Measurements from ENCODE around the gene LTN1. TPM values are rescaled to one million over a fixed set of nuclear protein-coding genes. Genes with fewer than 3 reads are reported as not detected.

Gene LTN1, protein sequence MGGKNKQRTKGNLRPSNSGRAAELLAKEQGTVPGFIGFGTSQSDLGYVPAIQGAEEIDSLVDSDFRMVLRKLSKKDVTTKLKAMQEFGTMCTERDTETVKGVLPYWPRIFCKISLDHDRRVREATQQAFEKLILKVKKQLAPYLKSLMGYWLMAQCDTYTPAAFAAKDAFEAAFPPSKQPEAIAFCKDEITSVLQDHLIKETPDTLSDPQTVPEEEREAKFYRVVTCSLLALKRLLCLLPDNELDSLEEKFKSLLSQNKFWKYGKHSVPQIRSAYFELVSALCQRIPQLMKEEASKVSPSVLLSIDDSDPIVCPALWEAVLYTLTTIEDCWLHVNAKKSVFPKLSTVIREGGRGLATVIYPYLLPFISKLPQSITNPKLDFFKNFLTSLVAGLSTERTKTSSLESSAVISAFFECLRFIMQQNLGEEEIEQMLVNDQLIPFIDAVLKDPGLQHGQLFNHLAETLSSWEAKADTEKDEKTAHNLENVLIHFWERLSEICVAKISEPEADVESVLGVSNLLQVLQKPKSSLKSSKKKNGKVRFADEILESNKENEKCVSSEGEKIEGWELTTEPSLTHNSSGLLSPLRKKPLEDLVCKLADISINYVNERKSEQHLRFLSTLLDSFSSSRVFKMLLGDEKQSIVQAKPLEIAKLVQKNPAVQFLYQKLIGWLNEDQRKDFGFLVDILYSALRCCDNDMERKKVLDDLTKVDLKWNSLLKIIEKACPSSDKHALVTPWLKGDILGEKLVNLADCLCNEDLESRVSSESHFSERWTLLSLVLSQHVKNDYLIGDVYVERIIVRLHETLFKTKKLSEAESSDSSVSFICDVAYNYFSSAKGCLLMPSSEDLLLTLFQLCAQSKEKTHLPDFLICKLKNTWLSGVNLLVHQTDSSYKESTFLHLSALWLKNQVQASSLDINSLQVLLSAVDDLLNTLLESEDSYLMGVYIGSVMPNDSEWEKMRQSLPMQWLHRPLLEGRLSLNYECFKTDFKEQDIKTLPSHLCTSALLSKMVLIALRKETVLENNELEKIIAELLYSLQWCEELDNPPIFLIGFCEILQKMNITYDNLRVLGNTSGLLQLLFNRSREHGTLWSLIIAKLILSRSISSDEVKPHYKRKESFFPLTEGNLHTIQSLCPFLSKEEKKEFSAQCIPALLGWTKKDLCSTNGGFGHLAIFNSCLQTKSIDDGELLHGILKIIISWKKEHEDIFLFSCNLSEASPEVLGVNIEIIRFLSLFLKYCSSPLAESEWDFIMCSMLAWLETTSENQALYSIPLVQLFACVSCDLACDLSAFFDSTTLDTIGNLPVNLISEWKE (N-terminal part only)
- total RNA-seq = 10 to 100 TPM; 12.3 to 18.2 TPM

DNA sequence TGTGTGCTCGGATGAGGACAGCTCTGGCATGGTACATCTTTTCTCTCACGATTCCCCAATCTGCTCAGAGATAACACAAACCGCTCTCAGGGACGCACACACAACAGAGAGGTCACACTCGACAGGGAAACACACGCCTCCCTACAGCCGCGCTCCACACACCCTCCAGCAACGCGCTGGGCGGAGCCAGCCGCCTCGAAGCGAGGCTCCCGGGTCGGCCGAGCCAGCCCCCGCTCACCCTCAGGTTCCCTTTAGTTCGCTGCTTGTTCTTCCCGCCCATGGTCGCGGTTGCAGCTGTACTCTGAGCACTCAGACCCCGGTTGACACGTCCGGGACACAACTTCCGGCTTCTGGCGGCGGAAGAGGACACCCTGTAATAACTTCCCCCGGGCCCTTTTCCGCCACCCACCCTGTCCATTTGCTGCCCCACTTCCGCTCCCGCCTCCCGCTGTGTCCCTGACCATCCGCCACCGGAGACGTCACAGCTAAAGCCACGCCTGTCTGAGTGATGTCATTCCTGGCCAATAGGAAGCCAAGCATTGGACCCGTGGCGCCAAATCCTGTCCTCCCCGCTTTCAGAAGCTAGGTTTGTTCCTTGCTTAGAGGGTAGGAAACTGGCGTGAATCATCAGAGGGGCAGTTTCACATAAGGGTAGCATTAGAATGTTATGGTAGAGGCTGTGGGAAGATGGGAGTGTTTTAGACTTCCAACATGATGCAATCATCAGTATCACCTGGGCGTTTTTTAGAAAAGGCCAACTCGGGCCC lies at the start of gene LTN1:
LTN1 (minus strand) TSS at position 352 of the 767 bp plus-strand sequence; CDS start at position 280, 72 bp downstream.
- no peaks in the 10 kb centered on the region for H3K9me3 ChIP-seq
- DNase-seq (ENCODE audit: low spot score) = peak; percentile 100
- H3K27me3 ChIP-seq = no peaks in the 10 kb centered on the region
- TF ChIP-seq, protein P1, sequence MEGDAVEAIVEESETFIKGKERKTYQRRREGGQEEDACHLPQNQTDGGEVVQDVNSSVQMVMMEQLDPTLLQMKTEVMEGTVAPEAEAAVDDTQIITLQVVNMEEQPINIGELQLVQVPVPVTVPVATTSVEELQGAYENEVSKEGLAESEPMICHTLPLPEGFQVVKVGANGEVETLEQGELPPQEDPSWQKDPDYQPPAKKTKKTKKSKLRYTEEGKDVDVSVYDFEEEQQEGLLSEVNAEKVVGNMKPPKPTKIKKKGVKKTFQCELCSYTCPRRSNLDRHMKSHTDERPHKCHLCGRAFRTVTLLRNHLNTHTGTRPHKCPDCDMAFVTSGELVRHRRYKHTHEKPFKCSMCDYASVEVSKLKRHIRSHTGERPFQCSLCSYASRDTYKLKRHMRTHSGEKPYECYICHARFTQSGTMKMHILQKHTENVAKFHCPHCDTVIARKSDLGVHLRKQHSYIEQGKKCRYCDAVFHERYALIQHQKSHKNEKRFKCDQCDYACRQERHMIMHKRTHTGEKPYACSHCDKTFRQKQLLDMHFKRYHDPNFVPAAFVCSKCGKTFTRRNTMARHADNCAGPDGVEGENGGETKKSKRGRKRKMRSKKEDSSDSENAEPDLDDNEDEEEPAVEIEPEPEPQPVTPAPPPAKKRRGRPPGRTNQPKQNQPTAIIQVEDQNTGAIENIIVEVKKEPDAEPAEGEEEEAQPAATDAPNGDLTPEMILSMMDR (IDR thresholded peaks at IDR 0.05) = no peak
- H3K4me1 ChIP-seq = peaks cover 0 to 30% of the 10 kb centered on the region in 2 donors
- peak within 1 kb of the TSS; percentile 80 to 91 for H3K27ac ChIP-seq
- no peaks in the 10 kb centered on the region for H3K36me3 ChIP-seq
- peak within 1 kb of the TSS; percentile 77 to 93 for H3K4me3 ChIP-seq

GRCh38 chr21:29034678-29035077 lies 42.0 kb upstream of the LTN1 start:
- H3K4me3 ChIP-seq = no peak overlapping the region
- H3K9me3 ChIP-seq = no peaks in the 10 kb centered on the region
- TF ChIP-seq, protein P1 (IDR thresholded peaks at IDR 0.05) = no peak
- no peak for DNase-seq (ENCODE audit: low spot score)
- no peaks in the 10 kb centered on the region for H3K27me3 ChIP-seq
- no peaks in the 10 kb centered on the region for H3K4me1 ChIP-seq
- H3K36me3 ChIP-seq = peaks cover 83% of the 10 kb centered on the region
- H3K27ac ChIP-seq = no peak overlapping the region

DNA sequence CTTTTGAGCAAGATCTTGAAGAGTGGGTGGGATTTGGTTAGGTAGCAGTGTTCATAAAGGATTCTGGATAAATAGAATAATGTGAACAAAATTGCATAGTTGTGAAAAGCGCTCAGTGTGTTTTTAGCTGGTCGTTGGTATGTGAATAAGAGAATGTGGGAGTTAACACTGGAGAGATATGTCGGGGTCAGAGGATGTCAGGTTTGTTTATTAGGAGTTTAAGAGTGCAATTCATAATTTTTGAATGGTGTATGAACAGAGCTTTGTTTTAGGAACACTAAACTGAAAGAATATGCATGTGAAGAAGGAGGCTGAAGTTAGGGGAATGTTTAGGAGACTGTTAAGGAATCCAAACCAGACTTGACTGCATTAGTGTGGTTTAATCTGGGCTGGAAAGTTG lies 41.2 kb upstream of the LTN1 start:
- TF ChIP-seq, protein P1 (IDR thresholded peaks at IDR 0.05) = no peak
- Histone ChIP-seq H3K36me3 (peaks cover 81% of the 10 kb centered on the region), H3K4me3 (no peak overlapping the region), H3K27ac (no peak overlapping the region), H3K9me3 (no peaks in the 10 kb centered on the region), H3K4me1 (no peaks in the 10 kb centered on the region), H3K27me3 (no peaks in the 10 kb centered on the region)
- no peak for DNase-seq (ENCODE audit: low spot score)

GRCh38 chr21:29033301-29033700 lies 40.6 kb upstream of the LTN1 start:
- peaks cover 79% of the 10 kb centered on the region for H3K36me3 ChIP-seq
- no peak overlapping the region for H3K4me3 ChIP-seq
- no peak overlapping the region for H3K27ac ChIP-seq
- no peaks in the 10 kb centered on the region for H3K27me3 ChIP-seq
- H3K4me1 ChIP-seq = no peaks in the 10 kb centered on the region
- TF ChIP-seq, protein P1 (IDR thresholded peaks at IDR 0.05) = no peak
- H3K9me3 ChIP-seq = no peaks in the 10 kb centered on the region
- DNase-seq (ENCODE audit: low spot score) = no peak

DNA sequence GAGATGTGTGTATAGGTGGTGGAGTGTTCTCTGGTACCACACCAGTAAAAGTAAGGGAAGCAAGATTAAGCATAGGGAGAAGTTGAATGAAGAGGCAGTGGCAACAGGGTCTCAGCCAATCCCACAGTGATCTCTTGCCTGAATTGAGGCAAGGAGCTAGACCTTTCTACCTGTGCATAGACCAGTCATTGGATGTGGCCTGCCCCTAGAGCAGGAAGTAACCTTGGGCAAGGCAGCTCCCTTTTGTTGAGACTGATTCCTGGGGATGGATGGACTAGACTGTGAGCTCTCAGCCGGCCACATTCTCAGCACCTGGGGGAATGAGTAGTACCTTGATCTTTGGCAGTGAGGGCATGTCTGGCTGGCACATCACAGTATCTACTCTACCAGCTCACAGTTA lies 38.2 kb upstream of the LTN1 start:
- Histone ChIP-seq H3K4me3 (no peak overlapping the region), H3K9me3 (no peaks in the 10 kb centered on the region), H3K4me1 (peaks cover 0 to 9% of the 10 kb centered on the region in 2 donors), H3K27ac (no peak overlapping the region), H3K27me3 (no peaks in the 10 kb centered on the region), H3K36me3 (peaks cover 56% of the 10 kb centered on the region)
- no peak for DNase-seq (ENCODE audit: low spot score)
- TF ChIP-seq, protein P1 (IDR thresholded peaks at IDR 0.05) = no peak

All from right atrium auricular region (tissue), 2 donors.